Measurements from ENCODE around the gene S1PR3. TPM values are rescaled to one million over a fixed set of nuclear protein-coding genes. Genes with fewer than 3 reads are reported as not detected.
"Not testable (repeated sequence)": the region's sequence is repeated elsewhere in the genome, so short reads cannot be mapped to it uniquely, and the experiment has no call there.

S1PR3 gene
- 12.8 and 31.1 TPM in 2 replicates for total RNA-seq (ENCODE audit: low replicate concordance)

- DNase-seq (ENCODE audit: low read depth), result peak; percentile 32
- TF ChIP-seq CTCF (IDR thresholded peaks at IDR 0.05; ENCODE audit: insufficient read depth, low read length), result peak; percentile 14
- peak within 1 kb of the TSS; percentile 91 for H3K4me3 ChIP-seq (ENCODE audit: low read depth, low read length)
Measured at GRCh38 chr9:88991066-88992034, at the start of gene S1PR3. TSS of gene S1PR3 (plus strand) at chr9:88991468. CDS start at chr9:89001201, 9,733 bp downstream.

- not testable (repeated sequence) for DNase-seq (ENCODE audit: low read depth); H3K4me3 ChIP-seq (ENCODE audit: low read depth, low read length)
Measured at GRCh38 chr9:88941586-88941985, 49.7 kb upstream of the S1PR3 start.

- TF ChIP-seq CTCF (IDR thresholded peaks at IDR 0.05; ENCODE audit: insufficient read depth, low read length), result no peak
- no peak for DNase-seq (ENCODE audit: low read depth)
- no peak overlapping the region for H3K4me3 ChIP-seq (ENCODE audit: low read depth, low read length)
Measured at GRCh38 chr9:88942411-88942810, 48.9 kb upstream of the S1PR3 start.

- H3K4me3 ChIP-seq (ENCODE audit: low read depth, low read length), result no peak overlapping the region
- DNase-seq (ENCODE audit: low read depth), result no peak
- no peak for TF ChIP-seq CTCF (IDR thresholded peaks at IDR 0.05; ENCODE audit: insufficient read depth, low read length)
Measured at GRCh38 chr9:88945636-88946333, 45.5 kb upstream of the S1PR3 start.

- no peak for TF ChIP-seq CTCF (IDR thresholded peaks at IDR 0.05; ENCODE audit: insufficient read depth, low read length)
- H3K4me3 ChIP-seq (ENCODE audit: low read depth, low read length), result no peak overlapping the region
- DNase-seq (ENCODE audit: low read depth), result peak; percentile 63
Measured at GRCh38 chr9:88947581-88948573, 43.4 kb upstream of the S1PR3 start.

- DNase-seq (ENCODE audit: low read depth), result peak; percentile 66
- TF ChIP-seq CTCF (IDR thresholded peaks at IDR 0.05; ENCODE audit: insufficient read depth, low read length), result no peak
- H3K4me3 ChIP-seq (ENCODE audit: low read depth, low read length), result no peak overlapping the region
Measured at GRCh38 chr9:88949425-88949824, 41.8 kb upstream of the S1PR3 start.

Measured in fibroblast of the aortic adventitia (primary cell).